Middle frontal gyrus (tissue), 1 donor: ENCODE results near the gene ATP8B2.
"Not testable (repeated sequence)": the region's sequence is repeated elsewhere in the genome, so short reads cannot be mapped to it uniquely, and the experiment has no call there.

ENCODE experiments used
- DNase-seq: peaks from one replicate; pipeline ENCODE4 v3.0.0-alpha.2; 2015; ENCODE audit warnings: low spot score; ENCODE audit errors: extremely low spot score

The ATP8B2 gene, protein sequence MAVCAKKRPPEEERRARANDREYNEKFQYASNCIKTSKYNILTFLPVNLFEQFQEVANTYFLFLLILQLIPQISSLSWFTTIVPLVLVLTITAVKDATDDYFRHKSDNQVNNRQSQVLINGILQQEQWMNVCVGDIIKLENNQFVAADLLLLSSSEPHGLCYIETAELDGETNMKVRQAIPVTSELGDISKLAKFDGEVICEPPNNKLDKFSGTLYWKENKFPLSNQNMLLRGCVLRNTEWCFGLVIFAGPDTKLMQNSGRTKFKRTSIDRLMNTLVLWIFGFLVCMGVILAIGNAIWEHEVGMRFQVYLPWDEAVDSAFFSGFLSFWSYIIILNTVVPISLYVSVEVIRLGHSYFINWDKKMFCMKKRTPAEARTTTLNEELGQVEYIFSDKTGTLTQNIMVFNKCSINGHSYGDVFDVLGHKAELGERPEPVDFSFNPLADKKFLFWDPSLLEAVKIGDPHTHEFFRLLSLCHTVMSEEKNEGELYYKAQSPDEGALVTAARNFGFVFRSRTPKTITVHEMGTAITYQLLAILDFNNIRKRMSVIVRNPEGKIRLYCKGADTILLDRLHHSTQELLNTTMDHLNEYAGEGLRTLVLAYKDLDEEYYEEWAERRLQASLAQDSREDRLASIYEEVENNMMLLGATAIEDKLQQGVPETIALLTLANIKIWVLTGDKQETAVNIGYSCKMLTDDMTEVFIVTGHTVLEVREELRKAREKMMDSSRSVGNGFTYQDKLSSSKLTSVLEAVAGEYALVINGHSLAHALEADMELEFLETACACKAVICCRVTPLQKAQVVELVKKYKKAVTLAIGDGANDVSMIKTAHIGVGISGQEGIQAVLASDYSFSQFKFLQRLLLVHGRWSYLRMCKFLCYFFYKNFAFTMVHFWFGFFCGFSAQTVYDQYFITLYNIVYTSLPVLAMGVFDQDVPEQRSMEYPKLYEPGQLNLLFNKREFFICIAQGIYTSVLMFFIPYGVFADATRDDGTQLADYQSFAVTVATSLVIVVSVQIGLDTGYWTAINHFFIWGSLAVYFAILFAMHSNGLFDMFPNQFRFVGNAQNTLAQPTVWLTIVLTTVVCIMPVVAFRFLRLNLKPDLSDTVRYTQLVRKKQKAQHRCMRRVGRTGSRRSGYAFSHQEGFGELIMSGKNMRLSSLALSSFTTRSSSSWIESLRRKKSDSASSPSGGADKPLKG

GRCh38 chr1:154324669-154325582 is at the start of gene ATP8B2:
Gene ATP8B2 (plus strand): TSS chr1:154325525. CDS start chr1:154328142, 2,617 bp downstream.
- DNase-seq = peak; percentile 40

- no peak for DNase-seq
Measured at GRCh38 chr1:154276797-154277196, 48.5 kb upstream of the ATP8B2 start.

- DNase-seq = not testable (repeated sequence)
Measured at GRCh38 chr1:154287591-154287990, 37.7 kb upstream of the ATP8B2 start.

DNA sequence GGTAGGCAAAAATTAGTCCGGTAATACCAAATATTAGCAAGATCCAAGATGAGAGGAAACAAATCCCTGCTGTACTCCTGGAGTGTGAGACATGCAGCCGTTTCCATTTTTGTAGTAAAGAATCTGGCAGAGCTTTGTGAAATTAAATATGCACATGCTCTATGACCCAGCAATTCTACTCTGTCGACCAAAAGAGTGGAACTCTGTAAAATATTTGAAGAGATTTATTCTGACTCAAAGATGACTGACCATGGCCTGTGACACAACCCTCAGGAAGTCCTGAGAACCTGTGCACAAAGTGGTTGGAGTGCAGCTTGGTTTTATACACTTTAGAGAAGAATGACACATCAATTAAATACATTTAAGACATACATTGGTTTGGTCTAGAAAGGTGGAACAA is 36.7 kb upstream of the ATP8B2 start:
- DNase-seq = no peak

DNA sequence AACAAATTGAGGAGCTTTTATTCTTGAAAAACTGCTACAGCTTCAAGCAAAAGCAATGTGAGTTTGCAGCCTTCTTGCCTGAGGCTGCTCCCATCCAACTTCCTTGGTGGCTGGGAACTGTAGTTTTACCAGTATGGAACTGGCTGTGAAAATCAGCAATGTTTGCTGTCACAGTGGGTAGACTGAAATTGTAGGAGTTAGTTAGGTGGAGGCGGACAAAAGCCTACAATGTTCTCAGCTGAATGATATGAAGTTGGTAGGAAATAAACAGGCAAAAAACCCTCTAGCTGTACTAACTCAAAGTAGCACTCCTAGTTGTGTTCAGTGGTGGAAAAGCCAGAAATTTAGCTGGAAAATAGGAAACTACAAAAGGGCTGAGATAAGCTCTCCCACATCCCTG is 34.4 kb upstream of the ATP8B2 start:
- DNase-seq = no peak

GRCh38 chr1:154295408-154296235 is 29.7 kb upstream of the ATP8B2 start:
- DNase-seq = no peak

GRCh38 chr1:154301582-154301981 is 23.7 kb upstream of the ATP8B2 start:
- no peak for DNase-seq

DNA sequence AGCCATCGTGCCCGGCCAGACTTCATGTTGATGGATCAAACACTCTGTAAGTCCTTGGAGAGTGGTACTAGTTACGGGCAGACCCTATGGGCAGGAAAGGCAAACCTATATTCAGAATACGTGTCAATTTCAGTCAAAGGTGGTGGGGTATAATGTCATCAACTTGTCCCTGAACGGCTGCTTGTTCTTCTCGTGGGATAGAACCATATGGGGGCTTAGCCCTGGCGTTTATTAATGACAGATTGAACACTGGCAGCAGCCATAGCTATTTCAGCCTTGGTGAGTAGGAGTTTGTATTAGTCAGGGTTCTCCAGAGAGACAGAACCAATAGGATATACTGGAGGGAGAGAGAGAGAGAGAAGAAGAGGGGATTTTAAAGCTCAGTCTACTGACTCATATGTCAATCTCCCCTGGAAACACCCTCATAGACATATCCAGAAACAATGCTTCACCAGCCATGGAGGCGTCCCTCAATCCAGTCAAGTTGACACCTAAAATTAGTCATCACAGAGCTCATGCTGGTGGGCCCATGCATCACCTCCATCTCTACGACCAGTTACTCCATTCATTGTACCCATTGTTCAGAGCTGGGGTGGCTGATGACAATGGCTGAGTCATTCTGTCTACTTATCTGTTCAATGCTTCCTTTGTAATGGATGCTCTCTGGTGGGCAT is 20.5 kb upstream of the ATP8B2 start:
- no peak for DNase-seq

DNA sequence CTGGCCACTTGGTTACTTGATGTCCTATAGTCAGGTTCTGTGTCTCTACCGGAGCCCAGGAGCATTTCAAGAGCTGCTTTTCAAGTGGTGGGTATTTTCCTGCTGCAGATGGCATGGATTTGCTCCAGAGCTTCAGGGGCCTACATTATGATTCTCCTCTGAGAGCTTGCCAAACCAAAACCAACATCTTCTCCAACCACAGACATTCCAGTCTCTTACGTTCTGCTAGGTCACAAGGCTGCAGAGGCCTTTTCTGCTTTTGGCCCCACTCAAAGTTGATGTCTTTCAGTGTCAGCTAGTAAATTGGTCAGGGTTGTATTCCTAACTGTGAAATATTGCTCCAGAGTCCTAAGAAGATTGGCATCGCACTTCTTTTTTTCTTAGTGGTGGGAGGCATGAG is 19.2 kb upstream of the ATP8B2 start:
- no peak for DNase-seq

GRCh38 chr1:154307670-154308270 is 17.6 kb upstream of the ATP8B2 start:
- DNase-seq = not testable (repeated sequence)

- not testable (repeated sequence) for DNase-seq
Measured at GRCh38 chr1:154309136-154309535, 16.2 kb upstream of the ATP8B2 start.

- DNase-seq = not testable (repeated sequence)
Measured at GRCh38 chr1:154312229-154313065, 12.9 kb upstream of the ATP8B2 start.

- DNase-seq = no peak
Measured at GRCh38 chr1:154313066-154313356, 12.3 kb upstream of the ATP8B2 start.

GRCh38 chr1:154314226-154314625 is 11.1 kb upstream of the ATP8B2 start:
- DNase-seq = not testable (repeated sequence)

- DNase-seq = no peak
Measured at GRCh38 chr1:154316704-154317103, 8.6 kb upstream of the ATP8B2 start.

GRCh38 chr1:154318386-154318785 is 6.9 kb upstream of the ATP8B2 start:
- DNase-seq = no peak

DNA sequence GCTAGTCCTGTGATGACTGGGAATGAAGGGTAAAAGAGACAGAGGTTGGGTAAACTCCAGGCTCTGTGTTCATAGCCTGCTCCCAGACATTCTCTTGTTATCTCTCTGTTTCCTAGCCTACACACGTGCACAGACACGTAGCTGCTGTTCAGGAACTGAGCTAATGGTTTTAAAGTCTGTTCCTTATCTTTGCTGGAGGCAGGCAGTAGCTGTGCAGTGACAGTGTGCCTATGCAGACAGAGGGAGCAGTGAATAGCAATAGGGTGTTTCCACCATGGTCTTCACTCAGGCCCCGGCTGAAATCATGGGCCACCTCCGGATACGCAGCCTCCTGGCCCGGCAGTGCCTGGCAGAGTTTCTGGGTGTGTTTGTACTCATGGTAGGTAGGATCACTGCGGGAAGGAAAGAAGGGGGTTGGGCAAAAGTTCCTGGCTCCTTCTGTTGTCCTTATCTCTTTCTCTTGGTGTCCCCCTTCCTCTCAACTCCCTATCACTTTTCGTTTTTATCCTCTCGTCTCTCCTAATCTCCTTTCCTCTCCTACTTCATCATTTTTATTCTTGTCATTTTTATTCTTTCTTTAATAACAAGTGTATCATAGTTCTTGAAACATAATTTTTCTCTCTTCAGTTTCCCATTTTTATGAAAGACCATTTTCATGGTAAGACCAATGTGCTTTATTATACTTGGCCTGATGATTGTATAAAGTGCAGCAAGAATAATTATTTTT is 4.3 kb upstream of the ATP8B2 start, which contains the start of gene AQP10:
AQP10 (plus strand) TSS at position 212 of the 727 bp plus-strand sequence; CDS start at position 275, 63 bp downstream.
- DNase-seq = no peak
